Measurements from ENCODE around the gene CD274. TPM values are rescaled to one million over a fixed set of nuclear protein-coding genes. Genes with fewer than 3 reads are reported as not detected.

Gene CD274
- total and polyA plus RNA-seq, 2 of the 8 experiments (the other 6 are each of a cell fraction or from before 2014, with no cell fraction given), result 0.08 to 0.15 TPM

DNA sequence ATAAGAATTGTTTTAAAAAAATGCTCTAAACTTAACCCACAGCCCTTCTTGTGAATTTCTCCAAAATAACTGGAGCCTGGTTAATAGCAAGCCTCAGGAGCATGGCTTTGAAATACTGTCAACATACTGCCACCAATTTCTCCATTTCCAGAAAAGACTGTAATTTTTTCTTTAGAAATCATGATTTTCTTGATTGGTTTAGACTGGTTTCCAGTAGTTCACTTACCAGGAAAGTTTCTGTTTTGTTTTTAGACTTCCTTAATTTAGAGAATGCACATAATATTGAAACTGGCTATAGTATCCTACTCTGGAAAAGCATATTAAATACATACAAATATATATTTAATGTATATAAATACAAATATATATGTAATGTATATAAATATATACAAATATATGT is 4.5 kb upstream of the CD274 start:
- no peaks in the 10 kb centered on the region for H4K20me1 ChIP-seq (replicated peaks in 1 of 2; ENCODE audit: control insufficient read depth in 1 of 2, insufficient read depth in 2 of 2, low read length in 2 of 2)
- H2BK12ac ChIP-seq (ENCODE audit: low read depth, low read length), result no peak overlapping the region
- no peak overlapping the region for H4K5ac ChIP-seq (ENCODE audit: insufficient read length, low read depth, low read length)
- no peak overlapping the region for H2AFZ ChIP-seq (ENCODE audit: low read length)
- no peaks in the 10 kb centered on the region for H3K9me3 ChIP-seq (ENCODE audit: insufficient read depth in 2 of 2, low read depth in 1 of 2, low read length in 1 of 2)
- CTCF ChIA-PET (ENCODE audit: partially characterized antibody), result interaction anchor here (2.0 kb wide), 1 partner anchor 144 kb away, joined by 6 read pairs; no protein-coding TSS in a partner anchor
- H3K27ac ChIP-seq (ENCODE audit: low read depth, low read length), result no peak overlapping the region
- H3K23ac ChIP-seq (ENCODE audit: insufficient read length), result no peak overlapping the region
- FAIRE-seq, result no peak
- H2BK20ac ChIP-seq (ENCODE audit: low read length), result no peak overlapping the region
- DNase-seq (ENCODE audit: low read depth in 1 of 2, low spot score in 2 of 2), result no peak
- no peak overlapping the region for H3K4me2 ChIP-seq (ENCODE audit: insufficient read depth in 1 of 2, low read depth in 2 of 2, low read length in 2 of 2)
- H3K27me3 ChIP-seq (replicated peaks in 1 of 4; ENCODE audit: control insufficient read depth in 3 of 4, extremely low read depth in 1 of 4, insufficient read depth in 3 of 4, low read length in 3 of 4), result no peaks in the 10 kb centered on the region; a peak in 1 of 7 replicates
- H3K4ac ChIP-seq (replicated peaks; ENCODE audit: insufficient read length, low read depth, low read length), result no peak overlapping the region
- no peak overlapping the region for H2BK120ac ChIP-seq (replicated peaks; ENCODE audit: low read depth, low read length)
- H3K56ac ChIP-seq (replicated peaks; ENCODE audit: insufficient read length, low read depth, low read length), result no peak overlapping the region
- H3K36me3 ChIP-seq (ENCODE audit: control insufficient read depth in 2 of 4, insufficient read depth in 4 of 4, low read length in 3 of 4), result no peaks in the 10 kb centered on the region; a peak in 1 of 8 replicates
- no peak overlapping the region for H3K18ac ChIP-seq (ENCODE audit: extremely low read depth, low read length)
- H3K23me2 ChIP-seq (ENCODE audit: low read depth, low read length), result no peaks in the 10 kb centered on the region; the same call in 1 of the 2 replicates
- H3K9ac ChIP-seq (replicated peaks in 1 of 4; ENCODE audit: extremely low read depth in 1 of 4, low read depth in 3 of 4, low read length in 3 of 4), result no peak overlapping the region
- no peaks in the 10 kb centered on the region for H3K79me2 ChIP-seq (ENCODE audit: control insufficient read depth in 1 of 2, insufficient read depth in 2 of 2, low read length in 2 of 2)
- POLR2A ChIA-PET (ENCODE audit: partially characterized antibody), result interaction anchor here (0.5 kb wide), 1 partner anchor 973 kb away, joined by 3 read pairs; no protein-coding TSS in a partner anchor
- no peak overlapping the region for H2BK5ac ChIP-seq (ENCODE audit: low read depth, low read length)
- H3K4me1 ChIP-seq (replicated peaks in 1 of 4; ENCODE audit: control insufficient read depth in 3 of 4, insufficient read depth in 4 of 4, low read length in 3 of 4), result peaks cover 0 to 2% (median 0%) of the 10 kb centered on the region in 4 experiments; a peak in 2 of 7 replicates
- H2AK5ac ChIP-seq (ENCODE audit: low read depth, low read length), result no peak overlapping the region
- no peak overlapping the region for H4K91ac ChIP-seq (replicated peaks; ENCODE audit: insufficient read length, low read length)
- H3K14ac ChIP-seq (ENCODE audit: insufficient read length), result no peak overlapping the region
- H4K8ac ChIP-seq (ENCODE audit: extremely low read depth, insufficient read depth, low read length), result no peak overlapping the region
- H2BK15ac ChIP-seq (ENCODE audit: low read length), result no peak overlapping the region
- H3K79me1 ChIP-seq (ENCODE audit: low read depth, low read length), result no peaks in the 10 kb centered on the region
- H3K4me3 ChIP-seq (ENCODE audit: extremely low read depth in 1 of 4, insufficient read depth in 2 of 4, low read depth in 3 of 4, low read length in 4 of 4), result no peak overlapping the region
- TF ChIP-seq TEAD4 (IDR thresholded peaks at IDR 0.05; ENCODE audit: low read depth, low read length) (no peak), POU5F1 (IDR thresholded peaks at IDR 0.05; ENCODE audit: low read depth, low read length) (no peak), BACH1 (IDR thresholded peaks at IDR 0.05; ENCODE audit: low read length) (no peak), EP300 (IDR thresholded peaks at IDR 0.05; ENCODE audit: borderline replicate concordance in 1 of 2, low read depth in 2 of 2, low read length in 2 of 2) (no peak), CBX5 (IDR thresholded peaks at IDR 0.05; ENCODE audit: low read depth, low read length) (no peak), MAFK (IDR thresholded peaks at IDR 0.05; ENCODE audit: low read depth, low read length) (no peak), JUN (IDR thresholded peaks at IDR 0.05; ENCODE audit: low read depth, low read length) (no peak), FOSL1 (IDR thresholded peaks at IDR 0.05; ENCODE audit: insufficient read depth, low read depth, low read length) (no peak), PHF8 (conservative IDR thresholded peaks at IDR 0.05; ENCODE audit: low read depth, low read length) (no peak), EZH2 (IDR thresholded peaks at IDR 0.05; ENCODE audit: low read depth, low read length, severe bottlenecking) (no peak), KDM4A (IDR thresholded peaks at IDR 0.05; ENCODE audit: low read depth, low read length, severe bottlenecking) (no peak), HDAC6 (IDR thresholded peaks at IDR 0.05; ENCODE audit: low read depth, low read length) (no peak), GABPA (IDR thresholded peaks at IDR 0.05; ENCODE audit: borderline replicate concordance, insufficient read depth, low read length) (no peak), ASH2L (IDR thresholded peaks at IDR 0.05; ENCODE audit: low read length) (no peak)
- TF ChIP-seq, protein P1, sequence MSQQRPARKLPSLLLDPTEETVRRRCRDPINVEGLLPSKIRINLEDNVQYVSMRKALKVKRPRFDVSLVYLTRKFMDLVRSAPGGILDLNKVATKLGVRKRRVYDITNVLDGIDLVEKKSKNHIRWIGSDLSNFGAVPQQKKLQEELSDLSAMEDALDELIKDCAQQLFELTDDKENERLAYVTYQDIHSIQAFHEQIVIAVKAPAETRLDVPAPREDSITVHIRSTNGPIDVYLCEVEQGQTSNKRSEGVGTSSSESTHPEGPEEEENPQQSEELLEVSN (IDR thresholded peaks at IDR 0.05), result no peak
